Heart right ventricle (tissue), 16 donors: Measurements from ENCODE around the gene CAD. TPM values are rescaled to one million over a fixed set of nuclear protein-coding genes. Genes with fewer than 3 reads are reported as not detected.

Source experiments
- ATAC-seq, 8 donors: fragments of 200-7000 bp; cut with Tn5 transposase; one replicate each; pipeline ENCODE4 v1.9.1; 2020; ENCODE audit warnings: mild to moderate bottlenecking in 8 of 8, moderate library complexity in 8 of 8, moderate number of reproducible peaks in 1 of 8
- DNase-seq, 2 donors: peaks; one replicate each; pipeline ENCODE4 v3.0.0-alpha.2; 2020
- H3K27ac ChIP-seq, 10 donors: fragments of 200-600 bp; sonication (generic) in 2 of 10; one replicate each; pipeline versions ENCODE4 v1.5.0 to v1.8.0; 2020 to 2022; ENCODE audit warnings: mild to moderate bottlenecking in 3 of 10
- H3K27me3 ChIP-seq, 7 donors: fragments of 200-600 bp; one replicate each; pipeline ENCODE4 v1.8.0; 2021 to 2022; ENCODE audit warnings: mild to moderate bottlenecking in 2 of 7
- H3K36me3 ChIP-seq, 9 donors: fragments of 200-600 bp; sonication (generic) in 1 of 9; one replicate each; pipeline versions ENCODE4 v1.5.0 to v1.8.0; 2020 to 2022; ENCODE audit warnings: mild to moderate bottlenecking in 2 of 9
- H3K4me1 ChIP-seq, 9 donors: fragments of 200-600 bp; sonication (generic) in 1 of 9; one replicate each; pipeline versions ENCODE4 v1.5.0 to v1.8.0; 2020 to 2022; ENCODE audit warnings: mild to moderate bottlenecking in 4 of 9
- H3K4me3 ChIP-seq, 10 donors: fragments of 200-600 bp; sonication (generic) in 2 of 10; one replicate each; pipeline versions ENCODE4 v1.5.0 to v1.8.0; 2020 to 2022; ENCODE audit warnings: mild to moderate bottlenecking in 7 of 10, moderate library complexity in 2 of 10
- H3K9me3 ChIP-seq, 11 donors: fragments of 200-600 bp in 10 of 11; sonication (generic) in 2 of 11; one replicate each; pipeline versions ENCODE4 v1.5.0 to v1.8.0; 2013 to 2022; ENCODE audit warnings: mild to moderate bottlenecking in 2 of 11, control low read depth in 1 of 11, moderate library complexity in 1 of 11
- CTCF ChIP-seq, 9 donors: fragments of 200-600 bp; sonication (generic) in 2 of 9; IDR thresholded peaks; one replicate each; pipeline versions ENCODE4 v1.5.0 to v1.8.0; 2021 to 2022; ENCODE audit warnings: antibody characterized with exemption in 9 of 9, mild to moderate bottlenecking in 5 of 9, moderate library complexity in 1 of 9
- WGBS, 2 donors: extraction: QIAGEN DNeasy Blood & Tissue Kit; methylation state at CpG; one replicate each; pipeline ENCODE4 v1.1.7; 2013; ENCODE audit warnings: inconsistent platforms in 1 of 2; 5-methylcytosine and 5-hydroxymethylcytosine counted together
- intact Hi-C, 10 donors: fragments of 100-400 bp; cut with DNase I; formaldehyde crosslinking; loops; one replicate each; pipeline versions ENCODE4 v1.11.1 to v1.14.2; 2022
- polyA plus RNA-seq, 2 donors: library from polyadenylated mRNA; stranded (reverse); fragments of 200-250 nt; gene quantifications; one replicate each; pipeline ENCODE4 v1.2.3, GENCODE V29; 2013
- total RNA-seq, 10 donors: library from RNA; stranded (reverse); fragmentation: NEBNext Ultra II Directional in 3 of 10; extraction: Animal tissue kit (Norgen Biotek cat#: 25700) in 3 of 10; gene quantifications; one replicate each; pipeline versions ENCODE4 v1.2.1 to v1.2.4, GENCODE V29; 2021 to 2023
- donor health status: Arrhythmogenic right ventricular cardiomyopathy.
- donor health status: ischemic (EF 13 %, LVEDD 7.1; RV severe dilation, severe dysfunction).
- donor health status: healthy with polysubstance abuse.
- donor health status: DM: no; HTN: yes; CAD: no.
- donor health status: DM: no; HTN: no; CAD: no.
- donor health status: ischemic (EF 25% LVEDD 6.9; RV normal size, moderate dysfunction).
- donor health status: ischemic (EF 25% LVEDD 5.7; RV mildly dilated, moderate dysfunction).
- donor health status: healthy.
- donor health status: DM: yes; HTN: yes; CAD: no.
- donor health status: Ischemic cardiomyopathy.
- donor health status: ischemic (EF 35%, LVEDD 5.7; RV mildly dilated, moderate dysfunction).
- donor health status: nonischemic (EF 11% LVEDD 7.7; RV severe dilation, severe dysfunction).
- donor health status: DM: yes; HTN: yes; CAD: no.
- donor health status: PGD.
- donor health status: ischemic (EF 29% LVEDD 5.4; RV normal size, mild dysfunction).
- donor health status: nonischemic (EF 23%, LVEDD 6.1; RV moderate dilation, normal function).

The CAD gene
- total and polyA plus RNA-seq, 12 donors: 6.1 to 10.6 (median 7.6) TPM

GRCh38 chr2:27220091-27220490 is 2.9 kb downstream of the CAD start:
- ATAC-seq (no peak), DNase-seq (no peak)
- no peaks in the 10 kb centered on the region for H3K9me3 ChIP-seq
- H3K4me1 ChIP-seq: peaks cover 0 to 19% (median 15%) of the 10 kb centered on the region in 9 donors
- no peak overlapping the region for H3K4me3 ChIP-seq
- H3K27ac ChIP-seq: no peak overlapping the region
- H3K27me3 ChIP-seq: no peaks in the 10 kb centered on the region
- intact Hi-C loops: no loop called here
- H3K36me3 ChIP-seq: peaks cover 0 to 83% (median 39%) of the 10 kb centered on the region in 9 donors
- WGBS, 2 donors: 96 to 98% methylated on average over 7 of the region's 7 CpGs
- no peak for TF ChIP-seq CTCF (IDR thresholded peaks at IDR 0.05)

- DNase-seq: no peak
- ATAC-seq: no peak
- no peaks in the 10 kb centered on the region for H3K27me3 ChIP-seq
- H3K4me1 ChIP-seq: peaks cover 0 to 18% (median 15%) of the 10 kb centered on the region in 9 donors
- no peaks in the 10 kb centered on the region for H3K9me3 ChIP-seq
- peaks cover 0 to 83% (median 43%) of the 10 kb centered on the region in 9 donors for H3K36me3 ChIP-seq
- TF ChIP-seq CTCF (IDR thresholded peaks at IDR 0.05): no peak
- H3K4me3 ChIP-seq: no peak overlapping the region
- 91 to 92% methylated on average over 3 of the region's 3 CpGs for WGBS, 2 donors
- intact Hi-C loops: no loop called here
- no peak overlapping the region for H3K27ac ChIP-seq
These were observed 4.0 kb downstream of the CAD start for GRCh38 chr2:27221166-27221565.

- Histone ChIP-seq H3K4me3 (no peak overlapping the region), H3K36me3 (peaks cover 0 to 90% (median 54%) of the 10 kb centered on the region in 9 donors), H3K27me3 (no peaks in the 10 kb centered on the region), H3K9me3 (no peaks in the 10 kb centered on the region), H3K4me1 (peaks cover 0 to 10% (median 9%) of the 10 kb centered on the region in 9 donors), H3K27ac (no peak overlapping the region)
- WGBS, 2 donors: 95 to 98% methylated on average over 5 of the region's 5 CpGs
- TF ChIP-seq CTCF (IDR thresholded peaks at IDR 0.05): no peak
- DNase-seq (no peak), ATAC-seq (no peak)
- intact Hi-C loops: no loop called here
These were observed 5.2 kb downstream of the CAD start for GRCh38 chr2:27222407-27222806.

- ATAC-seq (no peak), DNase-seq (no peak)
- H3K27me3 ChIP-seq: no peaks in the 10 kb centered on the region
- H3K4me3 ChIP-seq: no peak overlapping the region
- peaks cover 0 to 98% (median 63%) of the 10 kb centered on the region in 9 donors for H3K36me3 ChIP-seq
- WGBS, 2 donors: 97 to 100% methylated on average over 6 of the region's 6 CpGs
- intact Hi-C loops: no loop called here
- no peaks in the 10 kb centered on the region for H3K4me1 ChIP-seq
- no peak for TF ChIP-seq CTCF (IDR thresholded peaks at IDR 0.05)
- no peak overlapping the region for H3K27ac ChIP-seq
- H3K9me3 ChIP-seq: no peaks in the 10 kb centered on the region
These were observed 6.2 kb downstream of the CAD start for GRCh38 chr2:27223416-27223815.
